WERI-Rb-1 (cell line): ENCODE measurements around the gene OSM.

ENCODE experiments used
- DNase-seq: peaks from one replicate; pipeline ENCODE4 v3.0.0-alpha.2; 2020
- H3K27ac ChIP-seq: fragments of 250-450 bp; sonication (Bioruptor Pico); 2 replicates; pipeline ENCODE4 v1.5.1; 2020; ENCODE audit warnings: mild to moderate bottlenecking, moderate library complexity
- H3K27me3 ChIP-seq: fragments of 250-450 bp; sonication (Bioruptor Pico); 2 replicates; pipeline ENCODE4 v1.5.1; 2021; ENCODE audit warnings: mild to moderate bottlenecking, low read depth, moderate library complexity; ENCODE audit not compliant: insufficient read depth, severe bottlenecking
- H3K36me3 ChIP-seq: fragments of 250-450 bp; sonication (Bioruptor Pico); 2 replicates; pipeline ENCODE4 v1.5.1; 2020; ENCODE audit warnings: mild to moderate bottlenecking, moderate library complexity
- H3K4me3 ChIP-seq: 2 replicates; pipeline ENCODE4 v1.5.1; 2011; ENCODE audit warnings: low read depth, mild to moderate bottlenecking, control low read depth, low read length
- H3K9me3 ChIP-seq: fragments of 250-450 bp; sonication (Bioruptor Pico); 2 replicates; pipeline ENCODE4 v1.5.1; 2021; ENCODE audit warnings: mild to moderate bottlenecking, moderate library complexity; ENCODE audit not compliant: severe bottlenecking
- TF ChIP-seq, protein P1 (sequence below): IDR thresholded peaks from 2 replicates; pipeline ENCODE4 v1.5.1; 2011; ENCODE audit warnings: low read depth, mild to moderate bottlenecking, control low read depth, inconsistent platforms, low read length

OSM gene

DNA sequence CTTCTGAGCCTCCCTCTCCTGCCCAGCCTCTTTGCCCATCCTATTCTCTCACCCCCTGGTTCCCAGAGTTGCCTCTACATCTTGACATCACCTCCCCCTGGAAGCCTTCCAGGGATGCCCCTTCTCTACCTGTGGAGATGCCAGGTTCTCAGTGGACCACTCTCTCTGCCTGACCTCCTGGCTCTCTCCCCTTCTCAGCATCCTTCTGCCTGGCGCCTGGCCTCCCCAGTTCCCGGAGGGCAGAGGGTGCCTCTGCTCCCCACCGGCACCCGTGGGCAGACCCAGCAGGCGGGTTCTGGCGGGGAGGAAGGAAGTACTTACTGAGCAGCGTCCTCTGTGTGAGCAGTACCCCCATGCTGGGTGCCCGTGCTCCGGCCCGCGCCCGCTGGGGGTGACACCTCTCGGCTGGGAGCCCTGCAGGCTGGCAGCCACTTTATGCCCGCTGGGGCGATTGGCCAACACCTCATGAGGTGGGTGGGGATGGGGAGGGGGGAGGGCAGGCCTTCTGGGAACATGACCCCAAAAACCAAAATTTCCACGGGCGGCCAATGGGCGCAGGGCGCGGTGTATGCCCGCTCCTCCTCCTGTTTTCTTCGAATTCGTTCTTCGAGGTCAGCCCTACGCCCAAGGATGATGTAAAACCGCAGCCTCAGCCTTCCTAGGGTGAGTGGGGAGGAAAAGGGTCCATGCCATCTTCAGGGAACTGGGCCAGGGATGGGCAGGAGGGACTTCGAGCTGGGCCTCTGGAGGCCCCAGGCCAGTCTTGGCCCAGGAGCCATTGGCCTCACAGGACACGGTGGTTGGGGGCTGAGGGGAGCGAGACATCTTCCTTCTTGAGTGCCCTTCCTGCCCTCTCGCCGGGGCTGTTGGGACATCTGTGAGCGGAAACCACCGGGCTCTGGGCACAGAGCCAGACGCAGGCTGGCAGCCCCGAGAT, at the start of gene OSM:
TSS of gene OSM (minus strand) at position 407 of the 937 bp plus-strand sequence. CDS start at position 355, 52 bp downstream.
- H3K36me3 ChIP-seq, result no peaks in the 10 kb centered on the region
- H3K9me3 ChIP-seq, result no peaks in the 10 kb centered on the region
- no peaks in the 10 kb centered on the region for H3K27me3 ChIP-seq
- DNase-seq, result no peak
- TF ChIP-seq, protein P1, sequence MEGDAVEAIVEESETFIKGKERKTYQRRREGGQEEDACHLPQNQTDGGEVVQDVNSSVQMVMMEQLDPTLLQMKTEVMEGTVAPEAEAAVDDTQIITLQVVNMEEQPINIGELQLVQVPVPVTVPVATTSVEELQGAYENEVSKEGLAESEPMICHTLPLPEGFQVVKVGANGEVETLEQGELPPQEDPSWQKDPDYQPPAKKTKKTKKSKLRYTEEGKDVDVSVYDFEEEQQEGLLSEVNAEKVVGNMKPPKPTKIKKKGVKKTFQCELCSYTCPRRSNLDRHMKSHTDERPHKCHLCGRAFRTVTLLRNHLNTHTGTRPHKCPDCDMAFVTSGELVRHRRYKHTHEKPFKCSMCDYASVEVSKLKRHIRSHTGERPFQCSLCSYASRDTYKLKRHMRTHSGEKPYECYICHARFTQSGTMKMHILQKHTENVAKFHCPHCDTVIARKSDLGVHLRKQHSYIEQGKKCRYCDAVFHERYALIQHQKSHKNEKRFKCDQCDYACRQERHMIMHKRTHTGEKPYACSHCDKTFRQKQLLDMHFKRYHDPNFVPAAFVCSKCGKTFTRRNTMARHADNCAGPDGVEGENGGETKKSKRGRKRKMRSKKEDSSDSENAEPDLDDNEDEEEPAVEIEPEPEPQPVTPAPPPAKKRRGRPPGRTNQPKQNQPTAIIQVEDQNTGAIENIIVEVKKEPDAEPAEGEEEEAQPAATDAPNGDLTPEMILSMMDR, result no peak
- H3K4me3 ChIP-seq, result no peak within 1 kb of the TSS
- no peak within 1 kb of the TSS for H3K27ac ChIP-seq

DNA sequence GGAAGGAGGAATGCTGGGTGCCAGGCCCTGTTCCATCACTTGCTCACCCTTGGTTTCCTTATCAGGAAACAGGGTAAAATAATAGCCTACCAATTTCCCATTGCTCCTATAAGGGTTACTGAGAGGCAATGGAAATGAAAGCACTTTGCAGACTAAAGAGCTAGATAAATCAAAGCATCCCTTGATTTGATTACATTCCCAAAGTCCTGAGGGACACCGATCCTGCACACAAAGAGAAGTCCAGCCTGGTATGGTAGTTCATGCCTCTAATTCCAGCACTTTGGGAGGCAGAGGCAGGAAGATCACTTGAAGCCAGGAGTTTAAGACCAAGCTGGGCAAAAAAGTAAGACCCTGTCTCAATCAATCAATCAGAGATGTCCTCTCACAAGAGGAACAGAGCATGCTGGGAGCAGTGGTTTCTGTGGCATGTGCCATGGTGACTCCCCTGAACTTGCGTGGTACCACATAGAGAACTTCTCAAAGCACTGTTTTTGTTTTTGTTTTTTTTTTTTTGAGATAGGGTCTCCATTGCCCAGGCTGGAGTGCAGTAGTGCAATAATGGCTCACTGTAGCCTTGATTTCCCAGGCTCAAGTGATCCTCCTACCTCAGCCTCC, 49.4 kb upstream of the OSM start:
- no peak overlapping the region for H3K27ac ChIP-seq
- DNase-seq, result no peak
- no peaks in the 10 kb centered on the region for H3K9me3 ChIP-seq
- H3K36me3 ChIP-seq, result peaks cover 11% of the 10 kb centered on the region
- H3K27me3 ChIP-seq, result no peaks in the 10 kb centered on the region
- no peak overlapping the region for H3K4me3 ChIP-seq
- TF ChIP-seq, protein P1, result no peak

DNA sequence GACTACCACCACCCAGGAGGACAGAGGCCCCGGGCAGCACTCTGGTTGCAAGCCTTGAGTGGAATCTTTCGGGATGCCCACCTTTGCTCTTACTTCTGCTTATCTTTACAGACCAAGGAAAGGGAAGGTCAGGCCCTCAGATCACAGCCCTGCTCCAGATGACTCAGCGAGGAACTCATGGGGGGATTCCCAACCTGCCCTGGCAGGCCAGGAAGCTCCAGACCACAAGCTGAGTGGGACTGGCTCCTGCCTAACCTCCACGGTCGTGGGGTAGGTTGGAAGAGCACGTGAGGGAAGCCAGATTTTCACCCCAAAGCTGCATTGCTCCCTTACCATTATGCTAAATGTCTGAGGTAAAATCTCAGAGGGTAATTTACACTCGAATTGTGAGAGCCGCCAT, 48.3 kb upstream of the OSM start:
- Histone ChIP-seq H3K36me3 (peaks cover 2% of the 10 kb centered on the region), H3K27ac (no peak overlapping the region), H3K27me3 (no peaks in the 10 kb centered on the region), H3K4me3 (no peak overlapping the region), H3K9me3 (no peaks in the 10 kb centered on the region)
- TF ChIP-seq, protein P1, result no peak
- DNase-seq, result no peak

DNA sequence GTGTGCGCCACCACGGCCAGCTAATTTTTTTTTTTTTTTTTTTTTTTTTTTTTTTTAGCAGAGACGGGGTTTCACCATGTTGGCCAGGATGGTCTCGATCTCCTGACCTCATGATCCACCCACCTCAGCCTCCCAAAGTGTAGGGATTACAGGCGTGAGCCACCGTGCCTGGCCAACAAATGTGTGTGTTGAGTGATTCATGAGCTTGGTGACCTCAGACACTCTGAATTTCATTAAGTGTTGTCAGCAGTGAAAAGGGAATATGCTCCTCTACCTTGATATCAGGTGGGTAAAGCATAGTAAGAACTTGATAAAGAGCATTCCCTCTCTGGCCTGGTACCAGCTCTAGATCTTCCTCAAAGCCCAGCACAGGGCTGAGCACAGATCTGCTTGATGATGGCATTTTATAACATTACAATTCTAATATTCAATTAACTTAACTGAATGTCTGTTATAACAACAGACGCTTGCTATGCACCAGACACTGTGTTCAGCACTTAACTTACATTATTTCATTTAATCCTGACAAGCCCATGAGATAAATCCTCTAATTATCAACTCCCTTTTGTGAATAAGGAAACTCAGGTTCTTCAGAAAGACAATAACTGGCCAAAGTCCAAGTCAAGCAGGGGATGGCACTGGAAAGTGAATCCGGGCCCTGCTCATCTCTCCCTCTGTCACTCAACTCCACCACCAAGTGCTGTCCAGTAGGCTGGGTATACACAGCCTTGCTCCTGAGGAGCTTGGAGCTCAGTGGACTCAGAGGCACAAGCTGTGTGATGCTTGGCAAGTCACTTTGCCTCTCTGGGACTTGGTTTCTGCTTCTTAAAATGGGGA, 47.1 kb upstream of the OSM start:
- Histone ChIP-seq H3K4me3 (no peak overlapping the region), H3K36me3 (no peaks in the 10 kb centered on the region; the same call in 1 of the 2 replicates), H3K27me3 (no peaks in the 10 kb centered on the region), H3K9me3 (no peaks in the 10 kb centered on the region), H3K27ac (no peak overlapping the region)
- TF ChIP-seq, protein P1, result no peak
- DNase-seq, result no peak

DNA sequence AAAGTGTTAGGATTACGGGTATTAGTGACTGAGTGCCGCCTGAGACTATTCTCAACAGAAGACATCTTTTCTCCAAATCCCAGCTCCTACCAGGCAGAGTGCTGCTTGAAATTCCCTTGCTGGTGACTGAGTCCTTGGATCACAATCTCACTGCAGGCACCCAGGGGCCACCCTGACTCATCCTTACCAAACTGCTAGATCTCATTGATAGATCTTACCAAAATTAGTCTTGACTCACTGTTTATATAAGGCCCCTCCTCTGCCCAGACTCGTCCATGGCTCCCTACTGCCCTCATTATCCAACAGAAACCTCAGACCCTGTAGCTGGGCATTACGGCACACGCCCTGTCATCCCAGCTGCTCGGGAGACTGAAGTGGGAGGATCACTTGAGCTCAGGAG, 45.4 kb upstream of the OSM start:
- TF ChIP-seq, protein P1, result no peak
- Histone ChIP-seq H3K27me3 (no peaks in the 10 kb centered on the region), H3K4me3 (no peak overlapping the region), H3K36me3 (no peaks in the 10 kb centered on the region; the same call in none of the 2 replicates), H3K9me3 (no peaks in the 10 kb centered on the region), H3K27ac (no peak overlapping the region)
- no peak for DNase-seq
